Renal pelvis (tissue), 4 donors: ENCODE measurements around the gene HCN2. TPM values are rescaled to one million over a fixed set of nuclear protein-coding genes. Genes with fewer than 3 reads are reported as not detected.
"Not testable (repeated sequence)": the region's sequence is repeated elsewhere in the genome, so short reads cannot be mapped to it uniquely, and the experiment has no call there.

Experiments used
- DNase-seq: peaks from one replicate; pipeline ENCODE4 v3.0.0-alpha.2; 2013
- polyA plus RNA-seq, 3 donors: library from polyadenylated mRNA; unstranded; fragments of 120-200 nt; gene quantifications; one replicate each; pipeline ENCODE4 v1.2.1, GENCODE V29; 2013; ENCODE audit not compliant: insufficient read length in 3 of 3

Gene HCN2
- polyA plus RNA-seq, 3 donors, result 0.27 to 0.48 (median 0.30) TPM

- DNase-seq, result no peak
Observed at GRCh38 chr19:618674-619285, 29.1 kb downstream of the HCN2 start.

- DNase-seq, result no peak
Observed at GRCh38 chr19:619286-620002, 29.8 kb downstream of the HCN2 start.

- DNase-seq, result no peak
Observed at GRCh38 chr19:620166-620862, 30.6 kb downstream of the HCN2 start.

GRCh38 chr19:621191-621590 lies 31.5 kb downstream of the HCN2 start:
- not testable (repeated sequence) for DNase-seq

GRCh38 chr19:621819-622218 lies 32.1 kb downstream of the HCN2 start:
- no peak for DNase-seq

GRCh38 chr19:622666-623065 lies 33.0 kb downstream of the HCN2 start:
- no peak for DNase-seq

GRCh38 chr19:623175-623916 lies 33.7 kb downstream of the HCN2 start:
- DNase-seq, result no peak

GRCh38 chr19:623974-624373 lies 34.3 kb downstream of the HCN2 start:
- no peak for DNase-seq

GRCh38 chr19:624433-625109 lies 34.9 kb downstream of the HCN2 start:
- DNase-seq, result no peak

GRCh38 chr19:625257-625656 lies 35.6 kb downstream of the HCN2 start:
- DNase-seq, result no peak

GRCh38 chr19:626566-626965 lies 36.9 kb downstream of the HCN2 start:
- DNase-seq, result not testable (repeated sequence)

- DNase-seq, result no peak
Observed at GRCh38 chr19:628168-628567, 38.5 kb downstream of the HCN2 start.

GRCh38 chr19:629515-629914 lies 39.8 kb downstream of the HCN2 start:
- DNase-seq, result not testable (repeated sequence)

- DNase-seq, result no peak
Observed at GRCh38 chr19:629961-630714, 40.5 kb downstream of the HCN2 start.

GRCh38 chr19:632579-633067 lies 42.9 kb downstream of the HCN2 start:
- no peak for DNase-seq

GRCh38 chr19:633068-633785 lies 43.5 kb downstream of the HCN2 start, which contains the start of gene POLRMT:
Gene POLRMT (minus strand): TSS chr19:633537. CDS start chr19:633512, 25 bp downstream.
- DNase-seq, result peak; percentile 98

- no peak for DNase-seq
Observed at GRCh38 chr19:633786-634639, 44.3 kb downstream of the HCN2 start.

GRCh38 chr19:634975-635652 lies 45.4 kb downstream of the HCN2 start:
- DNase-seq, result no peak

- no peak for DNase-seq
Observed at GRCh38 chr19:638906-639252, 49.2 kb downstream of the HCN2 start.
